ENCODE data around the gene CYP19A1.

The CYP19A1 gene

GRCh38 chr15:51328926-51329325, 9.5 kb downstream of the CYP19A1 start:
- Histone ChIP-seq H3K4me1 (ENCODE audit: low read length) (peaks cover 25% of the 10 kb centered on the region), H2AFZ (ENCODE audit: low read depth, low read length) (no peak overlapping the region), H3K9ac (ENCODE audit: low read length) (no peak overlapping the region), H3K9me3 (ENCODE audit: insufficient read depth, low read length) (peaks cover 13% of the 10 kb centered on the region; the same call in 1 of the 2 replicates), H3K36me3 (replicated peaks; ENCODE audit: low read depth, low read length) (peaks cover 11% of the 10 kb centered on the region), H3K27ac (ENCODE audit: low read length) (no peak overlapping the region), H3K79me2 (ENCODE audit: low read length) (no peaks in the 10 kb centered on the region), H3K4me3 (ENCODE audit: low read length) (no peak overlapping the region), H4K20me1 (ENCODE audit: insufficient read depth, low read length) (no peaks in the 10 kb centered on the region), H3K4me2 (ENCODE audit: low read length) (no peak overlapping the region), H3K27me3 (ENCODE audit: low read depth, low read length) (no peaks in the 10 kb centered on the region)
- no peak for TF ChIP-seq EZH2phosphoT487 (IDR thresholded peaks at IDR 0.05; ENCODE audit: low read depth)
- TF ChIP-seq CTCF (IDR thresholded peaks at IDR 0.05; ENCODE audit: low read depth, low read length) = no peak

- Histone ChIP-seq H3K4me1 (ENCODE audit: low read length) (peaks cover 6% of the 10 kb centered on the region), H3K4me3 (ENCODE audit: low read length) (no peak overlapping the region), H3K4me2 (ENCODE audit: low read length) (no peak overlapping the region), H3K9me3 (ENCODE audit: insufficient read depth, low read length) (no peaks in the 10 kb centered on the region), H3K79me2 (ENCODE audit: low read length) (no peaks in the 10 kb centered on the region), H4K20me1 (ENCODE audit: insufficient read depth, low read length) (no peaks in the 10 kb centered on the region), H3K36me3 (replicated peaks; ENCODE audit: low read depth, low read length) (no peaks in the 10 kb centered on the region), H2AFZ (ENCODE audit: low read depth, low read length) (no peak overlapping the region), H3K27ac (ENCODE audit: low read length) (no peak overlapping the region), H3K9ac (ENCODE audit: low read length) (no peak overlapping the region), H3K27me3 (ENCODE audit: low read depth, low read length) (no peaks in the 10 kb centered on the region)
- no peak for TF ChIP-seq EZH2phosphoT487 (IDR thresholded peaks at IDR 0.05; ENCODE audit: low read depth)
- no peak for TF ChIP-seq CTCF (IDR thresholded peaks at IDR 0.05; ENCODE audit: low read depth, low read length)
Observed at GRCh38 chr15:51327081-51327480, 11.3 kb downstream of the CYP19A1 start.

GRCh38 chr15:51325167-51325566, 13.2 kb downstream of the CYP19A1 start:
- H3K27me3 ChIP-seq (ENCODE audit: low read depth, low read length) = no peaks in the 10 kb centered on the region
- no peak overlapping the region for H3K4me3 ChIP-seq (ENCODE audit: low read length)
- no peaks in the 10 kb centered on the region for H3K4me1 ChIP-seq (ENCODE audit: low read length)

GRCh38 chr15:51323749-51324148, 14.6 kb downstream of the CYP19A1 start:
- no peak for TF ChIP-seq CTCF (IDR thresholded peaks at IDR 0.05; ENCODE audit: low read depth, low read length)
- no peak for TF ChIP-seq EZH2phosphoT487 (IDR thresholded peaks at IDR 0.05; ENCODE audit: low read depth)

More at GRCh38 chr15:51325167-51325566, 13.2 kb downstream of the CYP19A1 start:
- Histone ChIP-seq H3K79me2 (ENCODE audit: low read length) (no peaks in the 10 kb centered on the region), H3K9me3 (ENCODE audit: insufficient read depth, low read length) (no peaks in the 10 kb centered on the region), H4K20me1 (ENCODE audit: insufficient read depth, low read length) (no peaks in the 10 kb centered on the region), H3K9ac (ENCODE audit: low read length) (no peak overlapping the region), H2AFZ (ENCODE audit: low read depth, low read length) (no peak overlapping the region), H3K27ac (ENCODE audit: low read length) (no peak overlapping the region), H3K36me3 (replicated peaks; ENCODE audit: low read depth, low read length) (no peaks in the 10 kb centered on the region), H3K4me2 (ENCODE audit: low read length) (no peak overlapping the region)
- TF ChIP-seq EZH2phosphoT487 (IDR thresholded peaks at IDR 0.05; ENCODE audit: low read depth) (no peak), CTCF (IDR thresholded peaks at IDR 0.05; ENCODE audit: low read depth, low read length) (no peak)

More at GRCh38 chr15:51323749-51324148, 14.6 kb downstream of the CYP19A1 start:
- Histone ChIP-seq H3K36me3 (replicated peaks; ENCODE audit: low read depth, low read length) (no peaks in the 10 kb centered on the region), H4K20me1 (ENCODE audit: insufficient read depth, low read length) (no peaks in the 10 kb centered on the region), H2AFZ (ENCODE audit: low read depth, low read length) (no peak overlapping the region), H3K79me2 (ENCODE audit: low read length) (no peaks in the 10 kb centered on the region), H3K27ac (ENCODE audit: low read length) (no peak overlapping the region), H3K4me3 (ENCODE audit: low read length) (no peak overlapping the region), H3K4me1 (ENCODE audit: low read length) (no peaks in the 10 kb centered on the region), H3K4me2 (ENCODE audit: low read length) (no peak overlapping the region), H3K9me3 (ENCODE audit: insufficient read depth, low read length) (no peaks in the 10 kb centered on the region), H3K27me3 (ENCODE audit: low read depth, low read length) (no peaks in the 10 kb centered on the region), H3K9ac (ENCODE audit: low read length) (no peak overlapping the region)

All from OCI-LY3 (cell line).